ENCODE results near the gene TRAF4.
A peak's percentile ranks its signal among the peaks of the same experiment; 100 is the strongest.

The TRAF4 gene

GRCh38 chr17:28749516-28750177 lies 5.8 kb downstream of the TRAF4 start:
- Histone ChIP-seq H3K9ac (ENCODE audit: low read depth in 1 of 2, low read length in 2 of 2) (peak overlapping the region; percentile 26 to 52), H3K9me3 (ENCODE audit: control insufficient read depth in 2 of 2, low read length in 2 of 2) (no peaks in the 10 kb centered on the region), H3K4me1 (ENCODE audit: control insufficient read depth in 2 of 2, insufficient read depth in 2 of 2, low read length in 2 of 2) (peaks cover 34 to 48% of the 10 kb centered on the region in 2 donors), H3K27me3 (ENCODE audit: control insufficient read depth in 2 of 2, insufficient read depth in 2 of 2, low read length in 2 of 2) (no peaks in the 10 kb centered on the region), H3K4me3 (ENCODE audit: low read length in 2 of 2) (no peak overlapping the region), H3K36me3 (ENCODE audit: control insufficient read depth in 2 of 2, insufficient read depth in 2 of 2, low read length in 2 of 2) (peaks cover 27 to 40% of the 10 kb centered on the region in 2 donors), H3K27ac (ENCODE audit: low read depth in 2 of 2, low read length in 2 of 2) (peak overlapping the region; percentile 54 to 56)

GRCh38 chr17:28750178-28751047 lies 6.6 kb downstream of the TRAF4 start:
- Histone ChIP-seq H3K9ac (ENCODE audit: low read depth in 1 of 2, low read length in 2 of 2) (peak overlapping the region; percentile 15 to 52), H3K27ac (ENCODE audit: low read depth in 2 of 2, low read length in 2 of 2) (peak overlapping the region; percentile 54 to 56), H3K9me3 (ENCODE audit: control insufficient read depth in 2 of 2, low read length in 2 of 2) (no peaks in the 10 kb centered on the region), H3K27me3 (ENCODE audit: control insufficient read depth in 2 of 2, insufficient read depth in 2 of 2, low read length in 2 of 2) (no peaks in the 10 kb centered on the region), H3K4me3 (ENCODE audit: low read length in 2 of 2) (no peak overlapping the region), H3K36me3 (ENCODE audit: control insufficient read depth in 2 of 2, insufficient read depth in 2 of 2, low read length in 2 of 2) (peaks cover 27 to 40% of the 10 kb centered on the region in 2 donors), H3K4me1 (ENCODE audit: control insufficient read depth in 2 of 2, insufficient read depth in 2 of 2, low read length in 2 of 2) (peaks cover 34 to 41% of the 10 kb centered on the region in 2 donors)

- Histone ChIP-seq H3K27ac (ENCODE audit: low read depth in 2 of 2, low read length in 2 of 2) (no peak overlapping the region), H3K4me1 (ENCODE audit: control insufficient read depth in 2 of 2, insufficient read depth in 2 of 2, low read length in 2 of 2) (peaks cover 21 to 28% of the 10 kb centered on the region in 2 donors), H3K4me3 (ENCODE audit: low read length in 2 of 2) (no peak overlapping the region), H3K36me3 (ENCODE audit: control insufficient read depth in 2 of 2, insufficient read depth in 2 of 2, low read length in 2 of 2) (peaks cover 33 to 40% of the 10 kb centered on the region in 2 donors), H3K9me3 (ENCODE audit: control insufficient read depth in 2 of 2, low read length in 2 of 2) (no peaks in the 10 kb centered on the region), H3K27me3 (ENCODE audit: control insufficient read depth in 2 of 2, insufficient read depth in 2 of 2, low read length in 2 of 2) (no peaks in the 10 kb centered on the region), H3K9ac (ENCODE audit: low read depth in 1 of 2, low read length in 2 of 2) (no peak overlapping the region)
Measured at GRCh38 chr17:28751600-28752366, 8.0 kb downstream of the TRAF4 start.

GRCh38 chr17:28755486-28755885 lies 11.7 kb downstream of the TRAF4 start:
- H3K4me3 ChIP-seq (ENCODE audit: low read length in 2 of 2): no peak overlapping the region
- no peaks in the 10 kb centered on the region for H3K9me3 ChIP-seq (ENCODE audit: control insufficient read depth in 2 of 2, low read length in 2 of 2)
- H3K36me3 ChIP-seq (ENCODE audit: control insufficient read depth in 2 of 2, insufficient read depth in 2 of 2, low read length in 2 of 2): peaks cover 36 to 42% of the 10 kb centered on the region in 2 donors
- H3K27ac ChIP-seq (ENCODE audit: low read depth in 2 of 2, low read length in 2 of 2): no peak overlapping the region
- H3K9ac ChIP-seq (ENCODE audit: low read depth in 1 of 2, low read length in 2 of 2): no peak overlapping the region
- H3K4me1 ChIP-seq (ENCODE audit: control insufficient read depth in 2 of 2, insufficient read depth in 2 of 2, low read length in 2 of 2): no peaks in the 10 kb centered on the region
- H3K27me3 ChIP-seq (ENCODE audit: control insufficient read depth in 2 of 2, insufficient read depth in 2 of 2, low read length in 2 of 2): no peaks in the 10 kb centered on the region

- Histone ChIP-seq H3K4me1 (ENCODE audit: control insufficient read depth in 2 of 2, insufficient read depth in 2 of 2, low read length in 2 of 2) (no peaks in the 10 kb centered on the region), H3K27ac (ENCODE audit: low read depth in 2 of 2, low read length in 2 of 2) (no peak overlapping the region), H3K4me3 (ENCODE audit: low read length in 2 of 2) (no peak overlapping the region), H3K27me3 (ENCODE audit: control insufficient read depth in 2 of 2, insufficient read depth in 2 of 2, low read length in 2 of 2) (no peaks in the 10 kb centered on the region), H3K9me3 (ENCODE audit: control insufficient read depth in 2 of 2, low read length in 2 of 2) (no peaks in the 10 kb centered on the region), H3K36me3 (ENCODE audit: control insufficient read depth in 2 of 2, insufficient read depth in 2 of 2, low read length in 2 of 2) (peaks cover 31 to 39% of the 10 kb centered on the region in 2 donors), H3K9ac (ENCODE audit: low read depth in 1 of 2, low read length in 2 of 2) (no peak overlapping the region)
Measured at GRCh38 chr17:28756049-28756804, 12.4 kb downstream of the TRAF4 start.

- no peaks in the 10 kb centered on the region for H3K9me3 ChIP-seq (ENCODE audit: control insufficient read depth in 2 of 2, low read length in 2 of 2)
- H3K9ac ChIP-seq (ENCODE audit: low read depth in 1 of 2, low read length in 2 of 2): no peak overlapping the region
- H3K27ac ChIP-seq (ENCODE audit: low read depth in 2 of 2, low read length in 2 of 2): no peak overlapping the region
- no peaks in the 10 kb centered on the region for H3K27me3 ChIP-seq (ENCODE audit: control insufficient read depth in 2 of 2, insufficient read depth in 2 of 2, low read length in 2 of 2)
- peaks cover 34 to 36% of the 10 kb centered on the region in 2 donors for H3K36me3 ChIP-seq (ENCODE audit: control insufficient read depth in 2 of 2, insufficient read depth in 2 of 2, low read length in 2 of 2)
- H3K4me1 ChIP-seq (ENCODE audit: control insufficient read depth in 2 of 2, insufficient read depth in 2 of 2, low read length in 2 of 2): peaks cover 3% of the 10 kb centered on the region in 2 donors
- no peak overlapping the region for H3K4me3 ChIP-seq (ENCODE audit: low read length in 2 of 2)
Measured at GRCh38 chr17:28758411-28759121, 14.8 kb downstream of the TRAF4 start.

- no peak overlapping the region for H3K9ac ChIP-seq (ENCODE audit: low read depth in 1 of 2, low read length in 2 of 2)
- H3K36me3 ChIP-seq (ENCODE audit: control insufficient read depth in 2 of 2, insufficient read depth in 2 of 2, low read length in 2 of 2): peaks cover 34 to 36% of the 10 kb centered on the region in 2 donors
- H3K4me3 ChIP-seq (ENCODE audit: low read length in 2 of 2): no peak overlapping the region
- no peak overlapping the region for H3K27ac ChIP-seq (ENCODE audit: low read depth in 2 of 2, low read length in 2 of 2)
- H3K9me3 ChIP-seq (ENCODE audit: control insufficient read depth in 2 of 2, low read length in 2 of 2): no peaks in the 10 kb centered on the region
- H3K27me3 ChIP-seq (ENCODE audit: control insufficient read depth in 2 of 2, insufficient read depth in 2 of 2, low read length in 2 of 2): no peaks in the 10 kb centered on the region
- peaks cover 3% of the 10 kb centered on the region in 2 donors for H3K4me1 ChIP-seq (ENCODE audit: control insufficient read depth in 2 of 2, insufficient read depth in 2 of 2, low read length in 2 of 2)
Measured at GRCh38 chr17:28759256-28759865, 15.6 kb downstream of the TRAF4 start.

GRCh38 chr17:28760601-28761562 lies 17.1 kb downstream of the TRAF4 start:
- H3K36me3 ChIP-seq (ENCODE audit: control insufficient read depth in 2 of 2, insufficient read depth in 2 of 2, low read length in 2 of 2): peaks cover 39 to 48% of the 10 kb centered on the region in 2 donors
- no peak overlapping the region for H3K4me3 ChIP-seq (ENCODE audit: low read length in 2 of 2)
- H3K9ac ChIP-seq (ENCODE audit: low read depth in 1 of 2, low read length in 2 of 2): no peak overlapping the region
- peaks cover 3% of the 10 kb centered on the region in 2 donors for H3K4me1 ChIP-seq (ENCODE audit: control insufficient read depth in 2 of 2, insufficient read depth in 2 of 2, low read length in 2 of 2)
- no peaks in the 10 kb centered on the region for H3K9me3 ChIP-seq (ENCODE audit: control insufficient read depth in 2 of 2, low read length in 2 of 2)
- H3K27ac ChIP-seq (ENCODE audit: low read depth in 2 of 2, low read length in 2 of 2): no peak overlapping the region
- H3K27me3 ChIP-seq (ENCODE audit: control insufficient read depth in 2 of 2, insufficient read depth in 2 of 2, low read length in 2 of 2): no peaks in the 10 kb centered on the region

All from mucosa of rectum (tissue), 2 donors.